Spleen (tissue), 7 donors: Measurements from ENCODE around the gene KIF20A.
"Not testable (repeated sequence)": the region's sequence is repeated elsewhere in the genome, so short reads cannot be mapped to it uniquely, and the experiment has no call there.

ENCODE experiments used
- CTCF ChIP-seq, 11 experiments: fragments of 200-600 bp in 7 of 11; fragments of 450-650 bp in 4 of 11; sonication (generic) in 4 of 11; IDR thresholded peaks in 8 of 11; conservative IDR thresholded peaks in 3 of 11; 1 replicate in 7 of 11; 2 replicates in 4 of 11; pipeline versions ENCODE4 v1.4.0 to v1.8.0; 2016 to 2021; ENCODE audit warnings: antibody characterized with exemption in 11 of 11, inconsistent platforms in 4 of 11, mild to moderate bottlenecking in 1 of 11
- POLR2A ChIP-seq, 3 donors: fragments of 450-650 bp; IDR thresholded peaks; one replicate each; pipeline ENCODE4 v1.5.1; 2017; ENCODE audit warnings: antibody characterized with exemption in 3 of 3, mild to moderate bottlenecking in 1 of 3
- POLR2AphosphoS5 ChIP-seq, 3 donors: sonication (generic); formaldehyde crosslinking; IDR thresholded peaks; one replicate each; pipeline ENCODE4 v1.5.1; 2017; ENCODE audit warnings: antibody characterized with exemption in 3 of 3
- donor health status: DM: no; HTN: no; CAD: no; lungs with moderate emphysema.
- donor health status: DM: no; HTN: no; CAD: no.
- donor health status: DM: no; HTN: no; CAD: no.

- TF ChIP-seq CTCF (IDR thresholded peaks at IDR 0.05 in 8 of 11, conservative IDR thresholded peaks at IDR 0.05 in 3 of 11); POLR2AphosphoS5 (IDR thresholded peaks at IDR 0.05); POLR2A (IDR thresholded peaks at IDR 0.05): not testable (repeated sequence)
Measured at GRCh38 chr5:138143578-138143977, 35.3 kb upstream of the KIF20A start.
